Activated naive CD4-positive, alpha-beta T cell treated with anti-CD3 and anti-CD28 coated beads, Interleukin-2, amount 50 U/mL, for 24 hours (primary cell): Measurements from ENCODE around the gene TMEM176B.

Experiments
- H3K27ac Mint-ChIP-seq: one replicate; pipeline ENCODE4 v1.8.0; 2021; ENCODE audit warnings: mild to moderate bottlenecking, mixed read lengths
- H3K27me3 Mint-ChIP-seq: one replicate; pipeline ENCODE4 v1.8.0; 2021; ENCODE audit warnings: mixed read lengths
- H3K36me3 Mint-ChIP-seq: one replicate; pipeline ENCODE4 v1.8.0; 2021; ENCODE audit warnings: mixed read lengths
- H3K4me1 Mint-ChIP-seq: one replicate; pipeline ENCODE4 v1.8.0; 2021; ENCODE audit warnings: mixed read lengths
- H3K4me3 Mint-ChIP-seq: one replicate; pipeline ENCODE4 v1.8.0; 2021; ENCODE audit warnings: mild to moderate bottlenecking, mixed read lengths
- H3K9me3 Mint-ChIP-seq: one replicate; pipeline ENCODE4 v1.8.0; 2021; ENCODE audit warnings: mixed read lengths

Gene TMEM176B

GRCh38 chr7:150799741-150800580, at the start of gene TMEM176B:
Gene TMEM176B (minus strand): TSS chr7:150800364. CDS start chr7:150796569, 3,795 bp downstream.
- Mint-ChIP-seq H3K9me3 (no peaks in the 10 kb centered on the region), H3K4me3 (peak within 1 kb of the TSS; percentile 69), H3K27ac (no peak within 1 kb of the TSS), H3K36me3 (peaks cover 7% of the 10 kb centered on the region), H3K4me1 (peaks cover 16% of the 10 kb centered on the region), H3K27me3 (peaks cover 32% of the 10 kb centered on the region)

- no peaks in the 10 kb centered on the region for H3K4me1 Mint-ChIP-seq
- H3K9me3 Mint-ChIP-seq = no peaks in the 10 kb centered on the region
- H3K4me3 Mint-ChIP-seq = no peak overlapping the region
- H3K27ac Mint-ChIP-seq = no peak overlapping the region
- H3K27me3 Mint-ChIP-seq = peaks cover 10% of the 10 kb centered on the region
- no peaks in the 10 kb centered on the region for H3K36me3 Mint-ChIP-seq
Observed at GRCh38 chr7:150849204-150849775, 49.1 kb upstream of the TMEM176B start.

DNA sequence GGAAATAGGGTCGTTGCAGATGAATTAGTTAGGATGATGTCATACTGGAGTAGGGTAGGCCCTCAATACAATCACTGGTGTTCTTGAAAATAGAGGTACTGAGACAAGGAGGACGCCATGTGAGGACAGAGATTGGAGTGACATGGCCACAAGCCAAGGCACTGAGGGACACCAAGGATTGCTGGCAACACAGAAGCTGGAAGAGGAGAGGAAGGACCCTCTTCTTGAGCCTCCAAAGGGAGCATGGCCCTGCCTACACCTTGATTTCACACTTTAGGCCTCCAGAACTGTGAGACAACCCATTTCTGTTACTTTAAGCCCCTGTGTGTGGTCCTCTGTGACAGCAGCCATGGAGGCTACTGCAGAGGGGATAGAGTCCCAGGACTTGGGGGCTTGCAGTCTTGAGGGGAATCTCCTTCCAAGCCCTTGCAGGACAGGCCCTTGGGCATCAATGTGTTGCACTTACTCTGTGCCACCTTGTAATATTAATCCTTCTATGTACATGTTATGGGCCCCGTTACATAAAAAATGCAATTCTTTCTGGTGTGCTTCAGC, 48.5 kb upstream of the TMEM176B start:
- Mint-ChIP-seq H3K27me3 (peaks cover 10% of the 10 kb centered on the region), H3K27ac (no peak overlapping the region), H3K9me3 (no peaks in the 10 kb centered on the region), H3K4me1 (no peaks in the 10 kb centered on the region), H3K36me3 (no peaks in the 10 kb centered on the region), H3K4me3 (no peak overlapping the region)

DNA sequence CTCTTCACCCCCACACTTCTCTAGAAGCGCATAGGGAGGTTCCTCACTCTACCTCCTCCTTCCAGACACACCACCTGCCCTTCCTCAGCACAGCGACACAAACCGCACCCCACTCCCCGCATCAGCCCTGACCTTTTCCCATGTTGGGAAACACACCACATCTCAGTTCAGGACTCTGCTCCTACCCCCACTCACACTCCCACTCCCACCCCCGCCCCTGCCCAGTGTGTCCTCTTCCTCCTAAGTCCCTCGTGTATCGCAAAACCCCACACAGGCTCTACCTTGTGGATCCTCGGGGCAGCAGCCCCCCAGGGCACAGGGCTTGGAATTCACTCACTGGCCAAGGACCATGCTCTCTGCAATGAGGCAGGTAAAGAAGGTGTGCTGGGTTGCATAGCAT, 47.9 kb upstream of the TMEM176B start:
- H3K4me1 Mint-ChIP-seq = no peaks in the 10 kb centered on the region
- H3K27me3 Mint-ChIP-seq = peaks cover 10% of the 10 kb centered on the region
- no peak overlapping the region for H3K4me3 Mint-ChIP-seq
- H3K27ac Mint-ChIP-seq = no peak overlapping the region
- no peaks in the 10 kb centered on the region for H3K36me3 Mint-ChIP-seq
- no peaks in the 10 kb centered on the region for H3K9me3 Mint-ChIP-seq

- Mint-ChIP-seq H3K27ac (no peak overlapping the region), H3K4me1 (no peaks in the 10 kb centered on the region), H3K36me3 (no peaks in the 10 kb centered on the region), H3K9me3 (no peaks in the 10 kb centered on the region), H3K27me3 (peaks cover 8% of the 10 kb centered on the region), H3K4me3 (no peak overlapping the region)
Observed at GRCh38 chr7:150847536-150847935, 47.4 kb upstream of the TMEM176B start.

DNA sequence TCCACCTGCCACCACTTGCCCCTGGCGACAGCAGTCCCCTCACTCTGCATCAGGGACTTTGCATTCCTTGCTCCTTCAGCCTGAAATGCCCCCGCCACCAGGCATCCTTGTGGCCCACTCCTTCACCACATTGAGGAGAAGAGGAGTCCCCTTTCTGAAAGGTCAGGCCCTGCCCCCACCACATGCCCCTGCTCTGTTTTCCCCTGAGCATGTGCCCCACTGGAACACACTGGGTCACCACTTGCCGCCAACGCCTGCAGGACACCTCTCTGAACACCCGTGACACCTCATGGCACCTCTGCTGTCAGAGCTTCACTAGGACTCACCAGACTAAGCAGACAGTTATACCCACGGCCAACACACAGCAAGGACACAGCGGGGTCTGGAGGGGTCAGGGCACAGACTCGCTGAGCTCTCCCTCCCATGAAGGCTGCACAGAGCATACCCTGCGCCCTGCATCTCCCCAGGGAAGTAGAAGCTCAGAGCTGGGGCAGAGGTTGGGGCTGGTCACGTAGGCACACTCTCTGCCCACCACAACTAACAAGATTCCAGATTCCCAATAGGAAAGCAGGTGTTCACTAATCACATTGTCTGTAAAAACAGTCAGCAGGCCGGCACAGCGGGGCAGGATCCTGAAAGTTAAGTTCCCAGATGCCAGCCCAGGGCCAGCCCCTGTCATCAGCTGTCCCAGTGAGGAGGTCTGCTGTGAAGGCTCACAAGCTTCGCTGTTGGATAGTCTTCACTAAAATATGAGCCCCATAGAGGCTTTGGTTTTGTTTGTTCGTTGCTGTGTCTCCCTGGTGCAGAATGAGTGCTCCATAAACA, 46.3 kb upstream of the TMEM176B start:
- Mint-ChIP-seq H3K4me1 (no peaks in the 10 kb centered on the region), H3K4me3 (no peak overlapping the region), H3K27ac (no peak overlapping the region), H3K36me3 (no peaks in the 10 kb centered on the region), H3K27me3 (peaks cover 4% of the 10 kb centered on the region), H3K9me3 (no peaks in the 10 kb centered on the region)

GRCh38 chr7:150845421-150845861, 45.3 kb upstream of the TMEM176B start:
- no peak overlapping the region for H3K27ac Mint-ChIP-seq
- H3K27me3 Mint-ChIP-seq = no peaks in the 10 kb centered on the region
- no peaks in the 10 kb centered on the region for H3K9me3 Mint-ChIP-seq
- no peak overlapping the region for H3K4me3 Mint-ChIP-seq
- H3K4me1 Mint-ChIP-seq = no peaks in the 10 kb centered on the region
- no peaks in the 10 kb centered on the region for H3K36me3 Mint-ChIP-seq

DNA sequence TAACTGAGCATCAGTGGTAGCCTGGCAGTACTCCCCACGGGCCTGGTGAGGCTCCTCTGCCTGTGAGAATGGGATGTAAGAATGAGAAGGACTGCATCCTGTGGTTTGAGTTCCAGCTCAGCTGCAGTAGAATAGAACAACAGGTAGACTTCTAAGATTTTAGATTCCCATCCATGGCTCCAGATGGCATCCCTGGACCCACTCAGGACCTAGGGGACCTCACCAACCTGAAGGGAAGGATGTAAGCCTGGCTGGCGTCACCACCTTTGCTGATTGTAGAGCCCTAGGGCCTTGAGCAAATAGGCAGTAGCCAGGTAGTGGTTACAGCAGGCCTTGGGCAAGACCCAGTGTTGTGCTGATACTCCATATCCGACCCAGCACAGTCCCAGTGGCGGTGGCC, 42.6 kb upstream of the TMEM176B start:
- no peaks in the 10 kb centered on the region for H3K4me1 Mint-ChIP-seq
- H3K4me3 Mint-ChIP-seq = no peak overlapping the region
- no peaks in the 10 kb centered on the region for H3K9me3 Mint-ChIP-seq
- no peaks in the 10 kb centered on the region for H3K27me3 Mint-ChIP-seq
- no peak overlapping the region for H3K27ac Mint-ChIP-seq
- no peaks in the 10 kb centered on the region for H3K36me3 Mint-ChIP-seq

- Mint-ChIP-seq H3K27ac (no peak overlapping the region), H3K4me1 (no peaks in the 10 kb centered on the region), H3K4me3 (no peak overlapping the region), H3K9me3 (no peaks in the 10 kb centered on the region), H3K27me3 (no peaks in the 10 kb centered on the region), H3K36me3 (no peaks in the 10 kb centered on the region)
Observed at GRCh38 chr7:150842018-150842417, 41.9 kb upstream of the TMEM176B start.

DNA sequence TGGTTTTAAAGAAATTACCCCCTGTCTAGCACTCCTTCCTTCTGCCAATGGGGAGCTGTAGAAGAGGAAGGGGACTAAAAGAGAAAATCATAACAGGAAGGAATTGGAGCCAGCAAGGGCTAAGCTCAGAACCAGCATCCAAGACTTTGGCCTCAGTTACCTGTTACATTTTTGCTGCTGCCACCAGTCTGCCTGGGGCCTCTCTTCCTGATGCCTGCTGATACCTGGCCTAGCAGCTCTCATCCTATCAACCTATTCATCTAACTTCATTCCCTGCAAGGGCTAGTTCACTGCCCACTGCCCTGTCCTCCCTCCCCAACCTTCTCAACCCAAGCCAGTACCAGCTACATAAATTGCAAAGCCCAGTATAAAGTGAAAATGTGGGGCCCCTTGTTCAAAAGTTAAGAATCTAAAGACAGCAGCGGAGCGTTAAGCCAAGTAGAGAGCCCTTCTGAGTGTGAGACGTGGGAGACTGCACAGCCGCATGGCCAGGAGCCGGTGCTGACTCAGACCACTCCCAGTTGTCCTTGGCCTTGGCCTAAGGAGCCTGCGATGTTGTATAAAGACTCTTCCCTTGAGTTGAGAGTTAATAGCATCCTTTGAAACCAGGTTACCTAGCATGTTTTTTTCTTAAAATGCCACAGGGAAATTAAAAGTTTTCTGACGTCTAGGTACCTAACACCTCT, 38.9 kb upstream of the TMEM176B start:
- Mint-ChIP-seq H3K27ac (no peak overlapping the region), H3K4me1 (no peaks in the 10 kb centered on the region)

DNA sequence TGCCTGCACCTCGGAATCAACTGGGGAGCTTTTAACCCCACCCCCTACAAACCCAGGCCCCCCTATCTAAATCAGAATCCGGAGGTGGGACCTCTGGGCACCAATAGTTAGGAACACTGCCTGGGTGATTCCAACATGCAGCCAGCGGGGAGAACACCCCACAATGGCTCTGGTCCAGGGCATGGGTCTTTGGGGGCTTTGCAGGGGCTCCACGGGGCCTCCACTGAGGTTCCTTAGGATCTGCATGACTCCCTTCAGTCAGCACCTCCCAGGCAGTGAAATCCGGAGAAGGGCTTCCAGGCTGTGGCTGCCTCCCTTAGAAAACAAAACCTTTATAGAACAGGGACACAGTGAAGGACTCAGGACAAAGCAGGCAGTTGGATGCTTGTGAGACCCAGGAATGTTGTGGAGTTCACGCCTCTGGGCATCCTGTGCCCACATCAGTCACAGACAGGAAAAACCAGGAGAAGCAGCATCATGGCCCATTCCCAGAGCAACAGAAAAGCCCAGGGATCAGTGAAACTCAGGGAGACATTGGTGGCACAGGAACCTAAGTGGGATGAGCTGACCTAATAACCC, 35.6 kb upstream of the TMEM176B start:
- H3K36me3 Mint-ChIP-seq = no peaks in the 10 kb centered on the region
- H3K4me1 Mint-ChIP-seq = no peaks in the 10 kb centered on the region
- H3K27me3 Mint-ChIP-seq = peaks cover 8% of the 10 kb centered on the region
- no peaks in the 10 kb centered on the region for H3K9me3 Mint-ChIP-seq
- H3K4me3 Mint-ChIP-seq = no peak overlapping the region
- peak overlapping the region; percentile 37 for H3K27ac Mint-ChIP-seq

More for the DNA sequence above, 38.9 kb upstream of the TMEM176B start:
- H3K9me3 Mint-ChIP-seq = no peaks in the 10 kb centered on the region
- no peaks in the 10 kb centered on the region for H3K36me3 Mint-ChIP-seq
- no peak overlapping the region for H3K4me3 Mint-ChIP-seq
- peaks cover 1% of the 10 kb centered on the region for H3K27me3 Mint-ChIP-seq

GRCh38 chr7:150835019-150835418, 34.9 kb upstream of the TMEM176B start:
- Mint-ChIP-seq H3K36me3 (no peaks in the 10 kb centered on the region), H3K27ac (no peak overlapping the region), H3K4me3 (no peak overlapping the region), H3K4me1 (no peaks in the 10 kb centered on the region), H3K9me3 (no peaks in the 10 kb centered on the region), H3K27me3 (peaks cover 10% of the 10 kb centered on the region)

DNA sequence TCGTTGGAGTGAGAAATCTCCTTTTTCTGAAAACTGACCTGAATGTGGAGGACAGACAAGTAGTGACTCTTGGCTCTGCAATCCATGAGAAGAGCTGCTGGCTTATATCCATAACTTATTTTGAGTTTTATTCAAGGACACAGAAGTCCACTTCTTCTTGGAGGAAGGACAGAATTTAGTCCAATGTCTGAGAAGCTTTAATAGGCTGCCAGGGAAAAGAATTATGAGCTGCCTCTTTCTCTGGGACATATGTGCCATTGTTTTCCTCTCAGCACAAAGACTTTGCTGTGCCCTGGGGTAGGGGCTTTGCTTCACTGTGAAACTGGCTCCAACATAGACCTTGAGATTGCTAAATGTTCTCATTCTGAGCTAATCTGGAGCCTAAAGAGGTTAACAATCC, 31.7 kb upstream of the TMEM176B start:
- H3K36me3 Mint-ChIP-seq = no peaks in the 10 kb centered on the region
- no peak overlapping the region for H3K27ac Mint-ChIP-seq
- peaks cover 10% of the 10 kb centered on the region for H3K27me3 Mint-ChIP-seq
- H3K9me3 Mint-ChIP-seq = no peaks in the 10 kb centered on the region
- no peaks in the 10 kb centered on the region for H3K4me1 Mint-ChIP-seq
- H3K4me3 Mint-ChIP-seq = no peak overlapping the region

DNA sequence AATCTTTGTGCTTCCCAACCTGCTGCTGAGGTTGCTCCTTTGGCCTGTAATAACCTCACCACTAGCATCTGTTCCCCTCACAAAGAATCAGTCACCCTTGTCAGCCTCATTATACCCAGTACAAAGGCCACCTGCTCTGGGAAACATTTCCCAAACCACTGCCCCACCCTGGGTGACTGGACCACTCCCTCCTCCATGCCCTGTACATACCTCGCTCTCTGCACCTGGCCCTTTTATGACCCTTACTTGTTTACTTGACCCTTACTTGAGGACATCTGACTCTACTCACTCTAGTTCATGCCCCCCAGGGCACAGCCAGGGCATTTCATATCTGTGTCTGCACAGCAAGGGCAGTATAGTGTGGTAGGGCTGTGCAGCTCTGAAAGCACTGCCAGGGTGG, 30.8 kb upstream of the TMEM176B start:
- no peaks in the 10 kb centered on the region for H3K36me3 Mint-ChIP-seq
- no peak overlapping the region for H3K4me3 Mint-ChIP-seq
- H3K27me3 Mint-ChIP-seq = peaks cover 10% of the 10 kb centered on the region
- no peaks in the 10 kb centered on the region for H3K9me3 Mint-ChIP-seq
- no peak overlapping the region for H3K27ac Mint-ChIP-seq
- H3K4me1 Mint-ChIP-seq = no peaks in the 10 kb centered on the region

GRCh38 chr7:150829426-150829825, 29.3 kb upstream of the TMEM176B start:
- H3K4me3 Mint-ChIP-seq = no peak overlapping the region
- no peak overlapping the region for H3K27ac Mint-ChIP-seq
- no peaks in the 10 kb centered on the region for H3K9me3 Mint-ChIP-seq
- no peaks in the 10 kb centered on the region for H3K36me3 Mint-ChIP-seq
- H3K27me3 Mint-ChIP-seq = peaks cover 10% of the 10 kb centered on the region
- H3K4me1 Mint-ChIP-seq = no peaks in the 10 kb centered on the region
